ENCODE measurements around the gene PNKD. TPM values are rescaled to one million over a fixed set of nuclear protein-coding genes. Genes with fewer than 3 reads are reported as not detected.

The PNKD gene
- total and polyA plus RNA-seq, 2 donors from 2014 or later = 90.6 to 244 TPM

DNA sequence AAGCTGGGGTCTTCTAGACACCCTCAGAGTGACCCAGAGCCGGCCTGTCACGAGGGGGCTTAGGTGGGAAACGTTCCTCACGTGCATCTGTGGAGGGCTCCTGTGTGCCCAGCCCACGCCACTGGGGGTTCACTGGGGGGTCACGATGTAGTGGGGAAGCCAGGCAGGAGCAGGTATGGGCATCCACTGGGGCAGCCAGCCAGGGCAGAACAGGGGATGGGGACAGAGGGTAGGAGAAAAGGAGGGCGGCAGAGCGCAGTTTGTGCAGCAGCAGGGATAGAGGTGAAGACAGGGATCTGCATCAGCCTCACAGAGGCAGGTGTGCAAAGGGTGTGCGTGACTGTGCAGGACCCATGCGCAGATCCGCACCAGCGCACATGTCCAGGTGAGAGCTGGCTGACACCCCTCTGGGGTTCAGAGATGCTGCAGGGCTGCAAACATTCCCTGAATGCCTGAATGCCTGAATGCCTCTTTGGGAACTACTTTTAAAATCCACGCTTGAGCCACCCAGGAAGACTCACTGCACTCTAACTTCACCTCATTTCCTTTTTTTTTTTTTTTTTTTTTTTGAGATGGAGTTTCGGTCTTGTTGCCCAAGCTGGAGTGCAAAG is 10.0 kb downstream of the PNKD start:
- Histone ChIP-seq H3K9ac (ENCODE audit: low read length in 3 of 3) (no peak overlapping the region), H3K27me3 (ENCODE audit: control insufficient read depth, insufficient read depth, low read length) (no peaks in the 10 kb centered on the region), H3K36me3 (ENCODE audit: control insufficient read depth in 2 of 3, insufficient read depth in 3 of 3, low read length in 3 of 3) (peaks cover 0 to 61% (median 50%) of the 10 kb centered on the region in 3 donors), H3K4me3 (ENCODE audit: low read length in 3 of 3) (no peak overlapping the region), H3K4me1 (ENCODE audit: control insufficient read depth in 2 of 3, insufficient read depth in 2 of 3, low read depth in 1 of 3, low read length in 3 of 3) (peaks cover 0 to 34% (median 29%) of the 10 kb centered on the region in 3 donors), H3K27ac (ENCODE audit: low read depth in 2 of 2, low read length in 2 of 2) (no peak overlapping the region), H3K9me3 (ENCODE audit: control insufficient read depth in 2 of 3, insufficient read depth in 1 of 3, low read length in 3 of 3) (no peaks in the 10 kb centered on the region)
- FAIRE-seq (no peak), DNase-seq (peak in 1 of 5 donors; percentile 53)
- TF ChIP-seq, protein P1, sequence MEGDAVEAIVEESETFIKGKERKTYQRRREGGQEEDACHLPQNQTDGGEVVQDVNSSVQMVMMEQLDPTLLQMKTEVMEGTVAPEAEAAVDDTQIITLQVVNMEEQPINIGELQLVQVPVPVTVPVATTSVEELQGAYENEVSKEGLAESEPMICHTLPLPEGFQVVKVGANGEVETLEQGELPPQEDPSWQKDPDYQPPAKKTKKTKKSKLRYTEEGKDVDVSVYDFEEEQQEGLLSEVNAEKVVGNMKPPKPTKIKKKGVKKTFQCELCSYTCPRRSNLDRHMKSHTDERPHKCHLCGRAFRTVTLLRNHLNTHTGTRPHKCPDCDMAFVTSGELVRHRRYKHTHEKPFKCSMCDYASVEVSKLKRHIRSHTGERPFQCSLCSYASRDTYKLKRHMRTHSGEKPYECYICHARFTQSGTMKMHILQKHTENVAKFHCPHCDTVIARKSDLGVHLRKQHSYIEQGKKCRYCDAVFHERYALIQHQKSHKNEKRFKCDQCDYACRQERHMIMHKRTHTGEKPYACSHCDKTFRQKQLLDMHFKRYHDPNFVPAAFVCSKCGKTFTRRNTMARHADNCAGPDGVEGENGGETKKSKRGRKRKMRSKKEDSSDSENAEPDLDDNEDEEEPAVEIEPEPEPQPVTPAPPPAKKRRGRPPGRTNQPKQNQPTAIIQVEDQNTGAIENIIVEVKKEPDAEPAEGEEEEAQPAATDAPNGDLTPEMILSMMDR (IDR thresholded peaks at IDR 0.05; ENCODE audit: borderline replicate concordance, extremely low read depth, insufficient read depth) = no peak
- intact Hi-C loops (cut with DNase I) = no loop called here

DNA sequence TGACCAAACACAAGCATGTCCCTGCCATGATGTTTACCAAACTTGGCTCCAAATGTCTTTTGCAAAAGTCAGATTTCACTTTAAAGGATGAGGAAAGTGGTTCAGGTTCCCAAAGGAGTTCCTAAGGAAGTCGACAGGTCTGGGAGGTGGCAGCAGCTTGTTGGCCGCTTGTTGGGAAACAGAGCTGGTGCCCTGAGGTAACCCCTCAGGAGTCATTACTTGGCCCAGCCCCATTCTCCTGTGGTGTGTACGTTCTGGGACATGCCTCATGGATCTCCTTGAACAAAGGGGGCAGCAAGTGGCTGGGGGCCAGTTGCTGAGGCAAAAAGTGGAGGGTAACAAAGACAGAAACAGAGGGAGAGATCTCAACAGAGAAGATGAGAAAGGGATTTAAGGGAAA is 11.1 kb downstream of the PNKD start:
- Histone ChIP-seq H3K4me1 (ENCODE audit: control insufficient read depth in 2 of 3, insufficient read depth in 2 of 3, low read depth in 1 of 3, low read length in 3 of 3) (peaks cover 0 to 45% (median 40%) of the 10 kb centered on the region in 3 donors), H3K27me3 (ENCODE audit: control insufficient read depth, insufficient read depth, low read length) (no peaks in the 10 kb centered on the region), H3K27ac (ENCODE audit: low read depth in 2 of 2, low read length in 2 of 2) (peak overlapping the region; percentile 71 to 77), H3K9me3 (ENCODE audit: control insufficient read depth in 2 of 3, insufficient read depth in 1 of 3, low read length in 3 of 3) (no peaks in the 10 kb centered on the region), H3K4me3 (ENCODE audit: low read length in 3 of 3) (no peak overlapping the region), H3K9ac (ENCODE audit: low read length in 3 of 3) (no peak overlapping the region), H3K36me3 (ENCODE audit: control insufficient read depth in 2 of 3, insufficient read depth in 3 of 3, low read length in 3 of 3) (peaks cover 0 to 51% (median 40%) of the 10 kb centered on the region in 3 donors)
- intact Hi-C loops (cut with DNase I) = no loop called here
- FAIRE-seq = no peak
- TF ChIP-seq, protein P1 (IDR thresholded peaks at IDR 0.05; ENCODE audit: borderline replicate concordance, extremely low read depth, insufficient read depth) = no peak
- DNase-seq = peak in 1 of 5 donors; percentile 31

DNA sequence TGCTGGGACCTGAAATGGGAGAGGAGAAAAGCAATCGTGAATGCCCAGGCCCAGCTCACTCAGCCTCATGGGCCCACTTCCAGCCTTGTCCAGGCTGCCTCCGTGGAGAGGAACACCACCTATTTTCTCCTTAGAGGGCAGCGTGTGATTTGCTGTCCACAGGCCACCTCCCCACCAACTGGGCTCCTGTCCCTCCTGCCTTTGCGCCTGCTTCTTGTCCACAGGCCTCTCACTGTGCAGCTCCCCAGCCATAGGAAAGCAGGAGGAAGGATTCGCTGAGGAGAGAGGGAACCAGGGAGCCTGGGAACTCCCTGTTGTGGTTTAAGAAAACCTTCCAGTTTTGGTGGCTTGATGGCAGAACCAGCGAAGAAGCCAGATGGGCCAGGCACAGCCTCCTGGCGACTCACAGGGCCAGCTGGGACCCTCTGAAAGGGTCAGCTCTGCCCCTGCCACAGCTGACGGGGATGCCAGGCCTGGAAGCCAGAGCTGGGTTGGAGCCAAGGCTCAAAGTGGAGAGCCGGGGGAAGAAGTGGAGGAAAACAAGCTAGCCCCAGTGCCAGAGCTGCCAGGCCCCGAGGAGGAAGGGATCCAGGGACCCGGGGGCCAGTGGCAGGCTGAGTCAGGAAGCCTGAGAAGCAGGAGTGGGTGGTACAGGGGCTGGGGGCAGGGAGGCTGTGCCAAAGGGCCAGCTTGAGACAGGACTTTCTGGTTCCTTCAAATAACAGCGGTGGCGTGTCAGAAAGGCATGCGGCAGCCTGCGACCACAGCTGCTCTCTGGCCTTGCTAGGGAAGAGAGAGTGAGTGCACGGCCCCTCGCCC is 12.1 kb downstream of the PNKD start:
- intact Hi-C loops (cut with DNase I) = no loop called here

More for the DNA sequence above, 12.1 kb downstream of the PNKD start:
- H3K27ac ChIP-seq (ENCODE audit: low read depth in 2 of 2, low read length in 2 of 2) = peak overlapping the region; percentile 71 to 77
- no peaks in the 10 kb centered on the region for H3K27me3 ChIP-seq (ENCODE audit: control insufficient read depth, insufficient read depth, low read length)
- FAIRE-seq = no peak
- peak overlapping the region in 1 of 3 donors; percentile 28 for H3K9ac ChIP-seq (ENCODE audit: low read length in 3 of 3)
- peaks cover 0 to 53% (median 49%) of the 10 kb centered on the region in 3 donors for H3K4me1 ChIP-seq (ENCODE audit: control insufficient read depth in 2 of 3, insufficient read depth in 2 of 3, low read depth in 1 of 3, low read length in 3 of 3)
- TF ChIP-seq, protein P1 (IDR thresholded peaks at IDR 0.05; ENCODE audit: borderline replicate concordance, extremely low read depth, insufficient read depth) = no peak
- H3K36me3 ChIP-seq (ENCODE audit: control insufficient read depth in 2 of 3, insufficient read depth in 3 of 3, low read length in 3 of 3) = peaks cover 0 to 41% (median 31%) of the 10 kb centered on the region in 3 donors
- H3K9me3 ChIP-seq (ENCODE audit: control insufficient read depth in 2 of 3, insufficient read depth in 1 of 3, low read length in 3 of 3) = no peaks in the 10 kb centered on the region
- H3K4me3 ChIP-seq (ENCODE audit: low read length in 3 of 3) = no peak overlapping the region
- peak in 4 of 5 donors; percentile 41 to 89 (median 50) for DNase-seq

Measured in kidney (tissue), 14 donors.